H9 (cell line): Measurements from ENCODE around the gene NCEH1. TPM values are rescaled to one million over a fixed set of nuclear protein-coding genes. Genes with fewer than 3 reads are reported as not detected.
A peak's percentile ranks its signal among the peaks of the same experiment; 100 is the strongest.

Source experiments
- DNase-seq: peaks from one replicate; pipeline ENCODE4 v3.0.0-alpha.2; 2017
- H2AFZ ChIP-seq: one replicate; pipeline ENCODE4 v1.6.1; 2013; ENCODE audit warnings: mild to moderate bottlenecking, low read length, control low read depth, moderate library complexity
- H2AK5ac ChIP-seq: 2 replicates; pipeline ENCODE4 v1.6.1; 2013; ENCODE audit warnings: low read length, control low read depth, mixed read lengths; ENCODE audit not compliant: insufficient read length
- H2BK120ac ChIP-seq: one replicate; pipeline ENCODE4 v1.6.1; 2013; ENCODE audit warnings: low read depth, mild to moderate bottlenecking, low read length, control low read depth, inconsistent platforms; ENCODE audit not compliant: poor library complexity, severe bottlenecking
- H2BK12ac ChIP-seq: 2 replicates; pipeline ENCODE4 v1.6.1; 2013; ENCODE audit warnings: low read length, control low read depth, mixed read lengths, low read depth; ENCODE audit not compliant: insufficient read length
- H2BK15ac ChIP-seq: 2 replicates; pipeline ENCODE4 v1.6.1; 2013; ENCODE audit warnings: low read depth, low read length, control low read depth
- H2BK20ac ChIP-seq: one replicate; pipeline ENCODE4 v1.6.1; 2013; ENCODE audit warnings: low read depth, mild to moderate bottlenecking, low read length, control low read depth, inconsistent platforms; ENCODE audit not compliant: poor library complexity, severe bottlenecking
- H2BK5ac ChIP-seq: 2 replicates; pipeline ENCODE4 v1.6.1; 2013; ENCODE audit warnings: low read length, control low read depth, mixed read lengths; ENCODE audit not compliant: insufficient read length
- H3K14ac ChIP-seq: 2 replicates; pipeline ENCODE4 v1.6.1; 2013; ENCODE audit warnings: low read length, control low read depth; ENCODE audit not compliant: insufficient read depth
- H3K18ac ChIP-seq: 2 replicates; pipeline ENCODE4 v1.6.1; 2013; ENCODE audit warnings: low read depth, mild to moderate bottlenecking, mixed read lengths, low read length, control low read depth; ENCODE audit not compliant: insufficient read length
- H3K23ac ChIP-seq: 2 replicates; pipeline ENCODE4 v1.6.1; 2013; ENCODE audit warnings: low read length, control low read depth, mixed read lengths, low read depth; ENCODE audit not compliant: insufficient read length
- H3K23me2 ChIP-seq: 2 replicates; pipeline ENCODE4 v1.6.1; 2013; ENCODE audit warnings: low read depth, mild to moderate bottlenecking, mixed read lengths, low read length, control low read depth; ENCODE audit not compliant: insufficient read length, poor library complexity, severe bottlenecking
- H3K27ac ChIP-seq: 2 replicates; pipeline ENCODE4 v1.5.1; 2013; ENCODE audit warnings: low read length, control low read depth, mixed read lengths, low read depth; ENCODE audit not compliant: insufficient read length
- H3K27me3 ChIP-seq: 2 replicates; pipeline ENCODE4 v1.6.1; 2013; ENCODE audit warnings: low read length, control low read depth, inconsistent platforms; ENCODE audit not compliant: insufficient read depth
- H3K4ac ChIP-seq: 2 replicates; pipeline ENCODE4 v1.6.1; 2013; ENCODE audit warnings: low read depth, mild to moderate bottlenecking, control low read depth, inconsistent platforms, low read length, moderate library complexity
- H3K4me1 ChIP-seq: 2 replicates; pipeline ENCODE4 v1.6.1; 2013; ENCODE audit warnings: low read length, control low read depth, inconsistent platforms; ENCODE audit not compliant: insufficient read depth
- H3K4me2 ChIP-seq: 2 replicates; pipeline ENCODE4 v1.6.1; 2013; ENCODE audit warnings: low read length, control low read depth, mixed read lengths; ENCODE audit not compliant: insufficient read length, insufficient read depth
- H3K56ac ChIP-seq: 2 replicates; pipeline ENCODE4 v1.6.1; 2013; ENCODE audit warnings: low read depth, mild to moderate bottlenecking, mixed read lengths, low read length, control low read depth; ENCODE audit not compliant: insufficient read length
- H3K79me1 ChIP-seq: 2 replicates; pipeline ENCODE4 v1.6.1; 2013; ENCODE audit warnings: low read depth, mild to moderate bottlenecking, moderate library complexity, low read length, control low read depth, inconsistent platforms; ENCODE audit not compliant: insufficient read depth, poor library complexity, severe bottlenecking
- H3K79me2 ChIP-seq: 2 replicates; pipeline ENCODE4 v1.6.1; 2013; ENCODE audit warnings: low read length, control low read depth, inconsistent platforms; ENCODE audit not compliant: insufficient read depth
- H3K9ac ChIP-seq: 2 replicates; pipeline ENCODE4 v1.6.1; 2013; ENCODE audit warnings: low read length, control low read depth, mixed read lengths; ENCODE audit not compliant: insufficient read length; ENCODE audit errors: extremely low read depth
- H3K9me3 ChIP-seq: one replicate; pipeline ENCODE4 v1.6.1; 2013; ENCODE audit warnings: low read depth, low read length, inconsistent platforms; ENCODE audit not compliant: control insufficient read depth
- H3T11ph ChIP-seq: one replicate; pipeline ENCODE4 v1.6.1; 2013; ENCODE audit warnings: mild to moderate bottlenecking, low read length, control low read depth, inconsistent platforms
- H4K20me1 ChIP-seq: one replicate; pipeline ENCODE4 v1.6.1; 2013; ENCODE audit not compliant: control insufficient read depth, insufficient read length, insufficient read depth
- H4K5ac ChIP-seq: 2 replicates; pipeline ENCODE4 v1.6.1; 2013; ENCODE audit warnings: low read depth, mild to moderate bottlenecking, mixed read lengths, low read length, control low read depth; ENCODE audit not compliant: insufficient read length
- H4K8ac ChIP-seq: replicated peaks from 2 replicates; pipeline ENCODE4 v1.6.1; 2013; ENCODE audit warnings: low read length, control low read depth, mixed read lengths, low read depth; ENCODE audit not compliant: insufficient read length
- H4K91ac ChIP-seq: 2 replicates; pipeline ENCODE4 v1.6.1; 2013; ENCODE audit warnings: low read depth, mild to moderate bottlenecking, moderate library complexity, mixed read lengths, low read length, control low read depth; ENCODE audit not compliant: insufficient read length
- H3K27ac Mint-ChIP-seq, 3 experiments: 2 replicates in 2 of 3; 3 replicates in 1 of 3; pipeline ENCODE4 v1.8.0; 2020 to 2021; ENCODE audit warnings: mixed read lengths in 3 of 3, mild to moderate bottlenecking in 1 of 3, moderate library complexity in 1 of 3
- H3K27me3 Mint-ChIP-seq: 2 replicates; pipeline ENCODE4 v1.8.0; 2021; ENCODE audit warnings: low read depth, mild to moderate bottlenecking, moderate library complexity, mixed read lengths
- H3K36me3 Mint-ChIP-seq, 3 experiments: 2 replicates in 2 of 3; 3 replicates in 1 of 3; pipeline ENCODE4 v1.8.0; 2020 to 2021; ENCODE audit warnings: low read depth in 3 of 3, mixed read lengths in 3 of 3; ENCODE audit not compliant: insufficient read depth in 1 of 3
- H3K4me1 Mint-ChIP-seq, 2 experiments: 2 replicates each; pipeline ENCODE4 v1.8.0; 2020; ENCODE audit warnings: mixed read lengths in 2 of 2
- H3K4me3 Mint-ChIP-seq, 2 experiments: 2 replicates in 1 of 2; 3 replicates in 1 of 2; pipeline ENCODE4 v1.8.0; 2020 to 2021; ENCODE audit warnings: mild to moderate bottlenecking in 2 of 2, mixed read lengths in 2 of 2, moderate library complexity in 1 of 2
- H3K9me3 Mint-ChIP-seq, 2 experiments: 2 replicates in 1 of 2; 3 replicates in 1 of 2; pipeline ENCODE4 v1.8.0; 2020; ENCODE audit warnings: mild to moderate bottlenecking in 2 of 2, mixed read lengths in 2 of 2, moderate library complexity in 1 of 2
- WGBS: extraction: QIAGEN DNeasy Blood & Tissue Kit; methylation state at CpG from one replicate; pipeline ENCODE4 v1.1.7; 2013; ENCODE audit warnings: missing lambda C conversion rate, low lambda C conversion rate, mixed read lengths; ENCODE audit not compliant: insufficient read length; ENCODE audit errors: extremely low coverage; 5-methylcytosine and 5-hydroxymethylcytosine counted together
- total RNA-seq: library from RNA; stranded (reverse); gene quantifications from 2 replicates; pipeline ENCODE4 v1.2.1, GENCODE V29; 2021
- TF ChIP-seq, protein P1 (sequence below): fragments of 200-600 bp; sonication (generic); conservative IDR thresholded peaks from 3 replicates; pipeline ENCODE4 v1.8.0; 2021; ENCODE audit warnings: antibody characterized with exemption, mild to moderate bottlenecking

Gene NCEH1
- total RNA-seq, 1 experiment from 2014 or later, result 2.3 TPM

DNA sequence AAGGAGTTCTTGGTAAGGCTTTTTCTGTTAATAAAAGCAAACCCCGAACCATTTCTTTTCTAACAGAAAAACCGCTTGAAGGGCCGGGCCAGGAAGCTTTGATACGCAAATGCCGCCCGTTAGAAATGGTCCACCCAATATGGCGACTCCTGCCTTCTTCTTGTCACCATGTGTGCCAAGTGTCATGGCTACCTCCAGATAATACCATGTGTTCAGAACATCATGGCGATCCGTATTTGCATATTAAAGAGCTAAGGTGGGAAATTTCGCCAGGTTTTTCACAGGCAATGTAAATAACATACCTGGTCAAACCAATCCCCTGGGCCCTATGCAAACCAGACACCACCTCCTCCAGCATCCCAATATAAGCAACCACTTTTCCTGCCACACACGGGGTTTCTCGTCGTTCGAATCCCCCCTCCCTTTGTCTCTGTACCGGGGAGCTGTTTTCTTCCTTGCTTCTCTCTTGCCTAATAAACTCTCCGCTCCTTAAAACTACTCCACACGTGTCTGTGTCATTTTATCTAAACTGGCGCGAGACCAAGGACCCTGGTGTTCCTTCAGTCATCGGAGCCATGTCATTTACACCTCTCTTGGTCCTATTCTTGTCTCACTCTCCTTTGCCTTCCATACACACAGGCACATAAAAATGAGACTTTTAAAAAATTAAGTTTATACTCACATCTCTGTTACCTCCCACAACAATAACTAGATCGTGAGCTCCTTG is 34.5 kb downstream of the NCEH1 start:
- Histone ChIP-seq H3K9me3 (no peaks in the 10 kb centered on the region), H4K5ac (no peak overlapping the region), H2BK5ac (no peak overlapping the region), H4K91ac (no peak overlapping the region), H3K27ac (no peak overlapping the region), H4K8ac (no peak overlapping the region), H2BK120ac (no peak overlapping the region), H3K23me2 (peaks cover 3% of the 10 kb centered on the region), H2BK12ac (no peak overlapping the region), H4K20me1 (no peaks in the 10 kb centered on the region), H3K79me1 (no peaks in the 10 kb centered on the region), H3K27me3 (no peaks in the 10 kb centered on the region), H3K18ac (no peak overlapping the region), H3K56ac (no peak overlapping the region), H2AFZ (no peak overlapping the region), H3K4ac (no peak overlapping the region), H3K4me1 (peaks cover 10% of the 10 kb centered on the region), H2BK15ac (no peak overlapping the region), H2BK20ac (no peak overlapping the region), H3K79me2 (no peaks in the 10 kb centered on the region), H3K9ac (no peak overlapping the region), H2AK5ac (no peak overlapping the region), H3K23ac (no peak overlapping the region), H3K4me2 (no peak overlapping the region), H3T11ph (no peak overlapping the region), H3K14ac (no peak overlapping the region)
- Mint-ChIP-seq H3K27me3 (no peaks in the 10 kb centered on the region), H3K4me1 (peaks cover 43 to 53% of the 10 kb centered on the region in 2 experiments), H3K4me3 (no peak overlapping the region; a peak in 1 of 5 replicates), H3K27ac (peak overlapping the region in 1 of 3 experiments; percentile 83; a peak in 2 of 7 replicates), H3K36me3 (peaks cover 0 to 5% (median 5%) of the 10 kb centered on the region in 3 experiments; a peak in 4 of 7 replicates), H3K9me3 (no peaks in the 10 kb centered on the region; a peak in 1 of 5 replicates)
- DNase-seq, result peak; percentile 48
- no CpG with 5 or more reads among the region's 21 CpGs for WGBS
- TF ChIP-seq, protein P1, sequence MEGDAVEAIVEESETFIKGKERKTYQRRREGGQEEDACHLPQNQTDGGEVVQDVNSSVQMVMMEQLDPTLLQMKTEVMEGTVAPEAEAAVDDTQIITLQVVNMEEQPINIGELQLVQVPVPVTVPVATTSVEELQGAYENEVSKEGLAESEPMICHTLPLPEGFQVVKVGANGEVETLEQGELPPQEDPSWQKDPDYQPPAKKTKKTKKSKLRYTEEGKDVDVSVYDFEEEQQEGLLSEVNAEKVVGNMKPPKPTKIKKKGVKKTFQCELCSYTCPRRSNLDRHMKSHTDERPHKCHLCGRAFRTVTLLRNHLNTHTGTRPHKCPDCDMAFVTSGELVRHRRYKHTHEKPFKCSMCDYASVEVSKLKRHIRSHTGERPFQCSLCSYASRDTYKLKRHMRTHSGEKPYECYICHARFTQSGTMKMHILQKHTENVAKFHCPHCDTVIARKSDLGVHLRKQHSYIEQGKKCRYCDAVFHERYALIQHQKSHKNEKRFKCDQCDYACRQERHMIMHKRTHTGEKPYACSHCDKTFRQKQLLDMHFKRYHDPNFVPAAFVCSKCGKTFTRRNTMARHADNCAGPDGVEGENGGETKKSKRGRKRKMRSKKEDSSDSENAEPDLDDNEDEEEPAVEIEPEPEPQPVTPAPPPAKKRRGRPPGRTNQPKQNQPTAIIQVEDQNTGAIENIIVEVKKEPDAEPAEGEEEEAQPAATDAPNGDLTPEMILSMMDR, result no peak
